Measurements from ENCODE around the gene CACNA2D4.

Gene CACNA2D4

GRCh38 chr12:1933342-1934051 lies 15.0 kb upstream of the CACNA2D4 start:
- peak; percentile 18 for DNase-seq (ENCODE audit: low spot score)

- no peak for DNase-seq (ENCODE audit: low spot score)
Observed at GRCh38 chr12:1932264-1932777, 13.9 kb upstream of the CACNA2D4 start.

DNA sequence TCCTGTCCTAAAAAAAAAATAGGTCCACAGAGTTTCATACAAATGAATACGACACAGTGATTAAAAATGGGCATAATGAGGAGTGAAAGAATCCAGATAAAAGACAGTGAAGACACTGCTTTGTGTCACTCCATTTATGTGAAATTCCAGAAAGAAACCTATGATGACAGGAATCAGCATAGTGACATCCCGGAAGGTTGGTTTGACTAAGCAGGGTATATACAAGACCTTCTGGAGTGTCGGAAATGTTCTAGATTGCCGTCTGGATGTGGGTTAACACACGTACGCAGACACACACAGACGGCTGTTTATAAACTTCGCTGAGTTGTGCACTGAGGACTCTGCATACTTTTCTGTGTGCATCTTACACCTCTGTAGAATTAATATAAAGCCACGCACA lies 13.2 kb upstream of the CACNA2D4 start:
- no peak for DNase-seq (ENCODE audit: low spot score)

DNA sequence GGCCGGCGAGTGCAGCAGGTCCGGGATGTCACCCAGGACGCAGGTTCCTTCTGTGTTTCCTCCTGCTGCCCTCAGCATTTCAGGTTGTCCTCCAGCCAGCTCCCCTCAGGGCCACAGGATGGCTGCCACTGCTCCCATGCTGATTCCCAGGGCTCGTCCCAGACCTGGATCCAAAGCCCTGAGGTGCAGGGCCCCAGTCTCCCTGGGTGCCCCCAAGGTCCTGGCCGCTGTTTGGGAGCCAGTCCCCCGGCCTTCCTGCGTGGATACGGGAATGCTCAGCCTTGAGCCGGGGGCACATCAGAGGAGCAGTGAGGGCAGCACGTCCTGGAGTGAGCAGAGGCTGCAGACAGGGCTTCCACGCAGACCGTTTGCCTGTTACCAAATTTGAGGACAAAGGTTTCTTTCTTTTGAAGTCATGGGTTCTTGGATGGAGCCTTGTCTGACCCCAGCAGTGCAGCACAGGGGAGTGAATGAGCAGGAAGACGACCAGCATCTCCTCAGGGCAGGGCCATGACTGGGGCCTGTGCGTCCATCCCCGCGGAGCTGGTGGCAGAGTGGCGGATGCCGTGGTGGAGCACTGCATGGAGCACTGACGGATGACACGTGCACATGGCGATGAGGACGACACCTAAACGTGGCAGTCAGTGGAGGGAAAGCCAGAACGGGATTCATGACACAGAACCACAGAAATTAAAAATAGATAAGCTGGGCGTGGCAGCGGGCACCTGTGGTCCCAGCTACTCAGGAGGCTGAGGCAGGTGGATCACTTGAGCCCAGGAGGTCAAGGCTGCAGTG lies 12.5 kb upstream of the CACNA2D4 start:
- DNase-seq (ENCODE audit: low spot score): no peak

DNA sequence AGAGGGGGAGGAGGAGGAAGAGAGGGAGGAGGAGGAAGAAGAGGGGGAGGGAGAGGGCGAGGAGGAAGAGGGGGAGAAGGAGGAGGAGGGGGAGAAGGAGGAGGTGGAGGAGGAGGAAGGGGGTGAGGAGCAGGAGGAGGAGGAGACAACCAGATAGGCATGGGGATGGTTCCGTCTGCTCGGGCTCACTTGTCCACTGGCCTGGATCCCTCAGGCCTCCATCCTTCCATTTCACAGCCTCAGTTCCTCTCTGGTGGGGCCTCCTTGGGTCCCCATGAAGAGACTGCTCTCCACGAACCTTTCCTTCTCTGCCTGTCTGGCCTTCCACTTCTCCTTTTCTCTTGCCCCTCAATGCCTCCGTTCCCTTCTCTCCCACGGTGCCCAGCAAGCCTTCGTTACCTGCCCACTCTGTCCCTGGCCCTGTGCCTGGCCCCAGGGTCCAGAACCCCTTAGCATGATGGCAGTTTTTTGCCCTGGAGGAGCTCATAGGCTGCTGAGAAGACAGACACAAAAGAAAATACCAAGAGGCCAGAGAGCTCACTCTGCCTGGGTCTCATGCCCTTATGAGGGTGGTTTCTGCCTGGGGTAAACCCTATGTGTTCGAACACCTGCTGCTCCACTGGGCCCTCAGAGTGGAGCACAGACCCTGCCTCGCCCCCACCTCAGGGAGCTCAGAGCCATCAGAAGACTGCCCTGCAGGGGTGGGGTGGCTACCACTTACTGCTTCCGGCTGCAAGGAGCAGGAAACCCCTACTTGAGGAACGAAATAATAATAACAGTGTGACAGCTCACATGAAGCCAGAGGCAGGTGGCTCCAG lies 11.7 kb upstream of the CACNA2D4 start:
- DNase-seq (ENCODE audit: low spot score): no peak

GRCh38 chr12:1929241-1929984 lies 11.0 kb upstream of the CACNA2D4 start:
- no peak for DNase-seq (ENCODE audit: low spot score)

- DNase-seq (ENCODE audit: low spot score): no peak
Observed at GRCh38 chr12:1928439-1929121, 10.1 kb upstream of the CACNA2D4 start.

DNA sequence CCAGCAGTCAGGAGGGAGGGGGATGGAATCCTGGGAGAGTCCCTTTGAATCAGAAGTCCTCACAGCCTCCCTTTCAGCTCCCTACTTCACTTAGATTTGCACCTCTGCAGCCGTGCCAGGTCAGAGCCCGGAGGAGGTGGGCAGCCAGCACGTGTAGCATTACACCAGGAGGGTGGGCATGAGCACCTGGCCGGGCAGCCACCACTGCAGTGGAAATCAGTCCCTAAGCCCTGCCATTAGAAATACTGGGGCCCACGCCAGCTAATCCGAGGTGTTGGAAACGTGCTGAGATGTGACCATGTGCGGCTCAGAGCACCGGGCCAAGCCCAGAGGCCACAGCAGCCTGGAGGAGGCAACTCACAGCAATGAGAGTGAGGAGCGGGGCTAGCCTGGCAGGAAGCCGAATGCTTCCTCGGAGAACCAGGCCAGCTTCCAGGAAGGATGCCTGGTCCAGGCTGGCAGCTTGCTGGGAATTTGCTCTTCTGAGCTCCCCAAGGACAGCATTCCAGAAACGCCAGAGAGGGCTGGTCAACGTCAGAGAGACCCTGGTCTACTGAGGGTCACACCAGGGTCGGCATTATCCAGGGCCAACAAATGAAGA lies 9.4 kb upstream of the CACNA2D4 start:
- no peak for DNase-seq (ENCODE audit: low spot score)

DNA sequence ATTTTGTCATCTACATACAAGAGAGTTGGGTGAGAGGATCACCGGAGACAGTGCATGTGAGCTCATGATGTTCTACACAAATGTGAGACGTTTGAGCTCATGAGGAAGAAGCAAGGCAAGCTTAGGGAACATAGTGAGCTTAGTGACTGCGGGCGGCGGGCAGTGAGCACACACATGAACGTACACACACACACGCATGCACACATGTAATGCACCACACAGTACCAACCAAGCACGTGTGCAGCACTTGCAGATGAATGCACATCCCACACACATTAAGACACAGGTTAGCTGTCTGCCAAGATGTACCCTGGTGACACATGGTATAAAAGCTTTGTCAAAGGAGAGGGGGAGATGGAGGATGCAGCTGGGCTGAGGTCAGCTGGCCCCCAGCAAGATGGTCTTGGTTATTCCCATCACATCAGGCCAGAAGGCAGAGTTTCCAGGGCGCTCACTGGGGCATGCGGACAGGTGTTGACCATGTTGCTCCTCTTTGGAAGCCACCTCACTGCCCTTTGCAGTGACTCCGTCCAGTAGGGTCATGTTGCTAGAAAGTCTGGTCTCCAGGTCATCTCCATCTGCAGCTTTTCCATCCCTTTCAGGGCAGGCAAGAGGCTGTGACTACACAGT lies 8.7 kb upstream of the CACNA2D4 start:
- DNase-seq (ENCODE audit: low spot score): no peak

GRCh38 chr12:1926251-1926657 lies 7.8 kb upstream of the CACNA2D4 start:
- no peak for DNase-seq (ENCODE audit: low spot score)

GRCh38 chr12:1925684-1926006 lies 7.2 kb upstream of the CACNA2D4 start:
- DNase-seq (ENCODE audit: low spot score): no peak

GRCh38 chr12:1924996-1925683 lies 6.7 kb upstream of the CACNA2D4 start:
- no peak for DNase-seq (ENCODE audit: low spot score)

DNA sequence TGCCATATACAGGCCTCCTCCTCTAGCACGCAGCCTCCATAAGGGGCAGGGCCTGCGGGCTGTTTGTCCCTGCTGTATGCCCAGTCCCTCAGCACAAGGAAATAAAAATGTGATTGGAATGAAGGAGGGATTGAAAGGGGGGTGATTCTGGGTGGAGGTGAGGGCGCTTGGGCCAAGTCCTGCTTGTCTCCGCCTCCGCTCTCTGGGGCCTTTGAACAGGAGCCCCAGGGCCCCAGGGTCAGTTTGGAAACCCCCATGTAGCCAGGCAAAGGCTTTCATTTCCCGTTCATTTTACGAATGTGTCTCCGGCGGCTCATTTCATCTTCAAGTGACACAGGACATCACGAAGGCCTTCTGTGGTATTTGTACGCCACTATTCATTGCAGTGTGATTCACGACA lies 4.5 kb upstream of the CACNA2D4 start:
- no peak for DNase-seq (ENCODE audit: low spot score)

GRCh38 chr12:1922075-1922709 lies 3.7 kb upstream of the CACNA2D4 start:
- no peak for DNase-seq (ENCODE audit: low spot score)

- DNase-seq (ENCODE audit: low spot score): no peak
Observed at GRCh38 chr12:1920971-1921370, 2.5 kb upstream of the CACNA2D4 start.

DNA sequence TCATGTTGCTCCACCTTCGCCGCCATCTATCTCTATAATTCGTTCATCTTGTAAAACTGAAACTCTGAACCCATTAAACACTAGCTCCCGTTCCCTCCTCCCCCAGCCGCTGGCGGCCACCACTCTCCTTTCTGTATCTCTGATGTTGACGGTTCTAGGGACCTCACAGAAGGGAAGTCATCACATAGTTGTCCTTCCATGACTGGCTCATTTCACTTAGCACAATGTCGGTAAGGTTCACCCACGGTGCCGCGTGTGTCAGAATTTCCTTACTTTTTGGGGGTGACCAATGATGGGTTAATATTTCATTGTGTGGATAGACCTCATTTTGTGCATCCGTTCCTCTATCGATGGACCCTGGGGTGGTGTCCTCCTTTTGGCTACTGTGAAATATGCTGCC lies 2.0 kb upstream of the CACNA2D4 start:
- DNase-seq (ENCODE audit: low spot score): no peak

GRCh38 chr12:1919763-1920162 lies 1.3 kb upstream of the CACNA2D4 start:
- DNase-seq (ENCODE audit: low spot score): no peak

GRCh38 chr12:1919284-1919683 lies 832 bp upstream of the CACNA2D4 start:
- DNase-seq (ENCODE audit: low spot score): no peak

DNA sequence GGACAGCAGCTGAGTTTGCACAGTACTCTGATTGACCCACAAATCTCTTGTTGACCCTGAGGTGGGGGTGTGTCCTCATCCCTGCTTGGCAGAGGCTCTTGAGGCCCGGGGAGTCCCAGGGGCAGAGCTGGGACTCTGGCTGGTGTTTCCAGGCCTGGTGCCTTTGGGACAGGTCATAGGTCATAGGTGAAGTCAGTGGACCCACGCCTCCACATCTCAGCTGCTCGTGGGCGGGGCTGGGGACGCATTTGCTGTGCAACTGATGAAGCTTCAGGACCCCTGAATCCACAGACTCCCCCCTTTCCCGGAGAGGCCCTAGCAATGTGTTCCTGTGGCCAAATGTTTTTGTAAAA lies 408 bp upstream of the CACNA2D4 start:
- DNase-seq (ENCODE audit: low spot score): no peak

All from NAMALWA (cell line).